IPS-NIHi7 (cell line): ENCODE results near the gene WASF2.
A peak's percentile ranks its signal among the peaks of the same experiment; 100 is the strongest.
"Not testable (repeated sequence)": the region's sequence is repeated elsewhere in the genome, so short reads cannot be mapped to it uniquely, and the experiment has no call there.

Experiments used
- DNase-seq: peaks from one replicate; pipeline ENCODE4 v3.0.0; 2012; ENCODE audit warnings: mixed read lengths; ENCODE audit errors: extremely low spot score

The WASF2 gene

GRCh38 chr1:27496604-27497155, 6.7 kb upstream of the WASF2 start:
- peak; percentile 70 for DNase-seq

- DNase-seq: no peak
Observed at GRCh38 chr1:27492796-27493195, 2.8 kb upstream of the WASF2 start.

GRCh38 chr1:27491748-27492700, 2.1 kb upstream of the WASF2 start:
- DNase-seq: no peak

- no peak for DNase-seq
Observed at GRCh38 chr1:27489501-27489972, 430 bp downstream of the WASF2 start.

- no peak for DNase-seq
Observed at GRCh38 chr1:27487966-27488884, 1.7 kb downstream of the WASF2 start.

GRCh38 chr1:27485363-27485762, 4.6 kb downstream of the WASF2 start:
- DNase-seq: no peak

- DNase-seq: no peak
Observed at GRCh38 chr1:27483659-27484058, 6.3 kb downstream of the WASF2 start.

- no peak for DNase-seq
Observed at GRCh38 chr1:27481994-27482620, 7.9 kb downstream of the WASF2 start.

- DNase-seq: no peak
Observed at GRCh38 chr1:27478098-27478497, 11.9 kb downstream of the WASF2 start.

- no peak for DNase-seq
Observed at GRCh38 chr1:27476237-27476636, 13.7 kb downstream of the WASF2 start.

- DNase-seq: no peak
Observed at GRCh38 chr1:27475720-27476119, 14.2 kb downstream of the WASF2 start.

GRCh38 chr1:27473755-27474154, 16.2 kb downstream of the WASF2 start:
- DNase-seq: no peak

- DNase-seq: not testable (repeated sequence)
Observed at GRCh38 chr1:27472098-27472497, 17.9 kb downstream of the WASF2 start.

GRCh38 chr1:27471477-27471876, 18.5 kb downstream of the WASF2 start:
- no peak for DNase-seq

- DNase-seq: no peak
Observed at GRCh38 chr1:27469334-27469733, 20.6 kb downstream of the WASF2 start.

- DNase-seq: not testable (repeated sequence)
Observed at GRCh38 chr1:27468378-27468777, 21.6 kb downstream of the WASF2 start.

GRCh38 chr1:27464926-27465647, 24.9 kb downstream of the WASF2 start:
- no peak for DNase-seq

- DNase-seq: not testable (repeated sequence)
Observed at GRCh38 chr1:27463916-27464315, 26.1 kb downstream of the WASF2 start.

GRCh38 chr1:27458521-27458920, 31.4 kb downstream of the WASF2 start:
- DNase-seq: not testable (repeated sequence)

GRCh38 chr1:27455139-27455811, 34.7 kb downstream of the WASF2 start:
- DNase-seq: no peak
